ES-I3 (cell line): ENCODE data around the gene RASGRF1.
A peak's percentile ranks its signal among the peaks of the same experiment; 100 is the strongest.

ENCODE experiments used
- H3K36me3 ChIP-seq: 2 replicates; pipeline ENCODE4 v1.6.1; 2013; ENCODE audit warnings: mild to moderate bottlenecking, low read length, control low read depth, moderate library complexity; ENCODE audit not compliant: insufficient read depth
- H3K4me1 ChIP-seq: 2 replicates; pipeline ENCODE4 v1.6.1; 2013; ENCODE audit warnings: mild to moderate bottlenecking, control low read depth, low read length; ENCODE audit not compliant: insufficient read depth
- H3K9ac ChIP-seq: 2 replicates; pipeline ENCODE4 v1.6.1; 2013; ENCODE audit warnings: low read depth, mild to moderate bottlenecking, low read length, moderate library complexity
- H3K9me3 ChIP-seq: 2 replicates; pipeline ENCODE4 v1.6.1; 2013; ENCODE audit warnings: mild to moderate bottlenecking, low read length, moderate library complexity; ENCODE audit not compliant: control insufficient read depth, insufficient read depth

The RASGRF1 gene

GRCh38 chr15:78955355-78955754, 135.2 kb downstream of the RASGRF1 start:
- Histone ChIP-seq H3K4me1 (peaks cover 18% of the 10 kb centered on the region), H3K36me3 (no peaks in the 10 kb centered on the region), H3K9me3 (no peaks in the 10 kb centered on the region), H3K9ac (no peak overlapping the region)

DNA sequence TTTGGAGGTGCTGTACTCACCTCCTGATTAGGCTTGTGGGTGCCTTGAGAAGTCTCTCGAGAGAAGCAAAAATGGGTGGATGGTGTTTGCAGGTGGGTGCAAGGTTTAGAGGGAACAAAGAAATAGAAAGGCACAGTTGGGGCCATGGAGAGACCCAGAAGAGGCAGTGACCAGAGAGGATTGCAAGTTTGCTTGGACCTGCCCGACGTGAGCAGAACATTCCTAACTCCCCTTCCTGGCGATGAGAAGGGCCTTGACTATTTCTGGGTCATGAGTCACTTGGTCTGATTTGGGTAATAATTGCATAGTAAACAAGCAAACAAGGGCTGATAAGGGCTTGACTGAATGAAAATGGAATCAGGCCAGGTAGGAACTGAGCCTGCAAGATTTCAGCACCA, 138.7 kb downstream of the RASGRF1 start:
- H3K9ac ChIP-seq = no peak overlapping the region
- H3K36me3 ChIP-seq = no peaks in the 10 kb centered on the region
- H3K4me1 ChIP-seq = peaks cover 18% of the 10 kb centered on the region
- no peaks in the 10 kb centered on the region for H3K9me3 ChIP-seq

DNA sequence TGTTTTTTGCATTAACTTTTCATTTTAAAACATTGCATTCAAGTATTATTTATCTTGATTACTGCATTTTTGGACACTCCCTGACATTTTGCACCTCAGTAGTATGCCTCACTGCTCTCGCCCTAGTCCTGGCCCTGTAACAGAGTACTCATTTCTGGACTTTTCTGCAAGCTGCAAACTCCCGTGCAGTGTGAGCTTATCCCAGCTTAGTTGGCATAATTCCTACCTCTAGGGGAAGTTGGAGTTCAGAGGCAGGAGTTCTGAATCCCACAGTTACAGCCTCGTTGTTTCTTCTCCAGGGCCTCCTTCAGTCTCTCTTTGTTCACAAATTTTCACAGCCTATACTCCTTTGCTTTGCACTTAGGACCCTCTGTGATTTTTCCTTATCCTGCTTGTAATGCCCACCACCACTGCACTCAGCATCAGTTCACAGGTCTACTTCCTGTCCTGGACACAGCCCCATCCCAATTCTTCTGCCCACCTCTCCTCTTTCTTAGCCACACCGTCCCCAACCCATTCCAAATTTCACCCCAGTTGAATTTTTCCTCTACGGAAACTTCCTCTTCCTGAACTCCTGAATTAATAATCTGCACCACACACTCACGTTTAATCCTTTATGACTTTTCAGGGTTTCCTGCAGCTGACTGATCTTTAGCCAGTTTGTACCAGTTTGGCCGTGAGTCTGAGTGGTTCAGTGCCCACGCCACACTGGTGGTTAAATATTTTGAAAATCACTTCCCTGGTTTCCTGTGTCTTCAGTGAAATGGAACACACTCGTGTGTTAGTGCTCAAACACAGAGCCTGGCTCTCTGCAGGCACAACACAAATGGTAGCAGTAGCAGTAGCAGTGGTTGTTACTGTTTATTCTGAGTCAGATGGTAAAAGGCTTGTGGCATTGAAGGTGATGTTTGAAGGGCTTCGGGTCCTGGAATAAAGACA, 139.4 kb downstream of the RASGRF1 start:
- Histone ChIP-seq H3K9me3 (no peaks in the 10 kb centered on the region), H3K9ac (no peak overlapping the region), H3K36me3 (no peaks in the 10 kb centered on the region), H3K4me1 (peaks cover 18% of the 10 kb centered on the region)

GRCh38 chr15:78950343-78950742, 140.2 kb downstream of the RASGRF1 start:
- Histone ChIP-seq H3K9ac (no peak overlapping the region), H3K4me1 (peaks cover 18% of the 10 kb centered on the region)

GRCh38 chr15:78949461-78949860, 141.1 kb downstream of the RASGRF1 start:
- Histone ChIP-seq H3K36me3 (no peaks in the 10 kb centered on the region), H3K4me1 (peaks cover 18% of the 10 kb centered on the region), H3K9me3 (no peaks in the 10 kb centered on the region), H3K9ac (no peak overlapping the region)

More at GRCh38 chr15:78950343-78950742, 140.2 kb downstream of the RASGRF1 start:
- Histone ChIP-seq H3K36me3 (no peaks in the 10 kb centered on the region), H3K9me3 (no peaks in the 10 kb centered on the region)

DNA sequence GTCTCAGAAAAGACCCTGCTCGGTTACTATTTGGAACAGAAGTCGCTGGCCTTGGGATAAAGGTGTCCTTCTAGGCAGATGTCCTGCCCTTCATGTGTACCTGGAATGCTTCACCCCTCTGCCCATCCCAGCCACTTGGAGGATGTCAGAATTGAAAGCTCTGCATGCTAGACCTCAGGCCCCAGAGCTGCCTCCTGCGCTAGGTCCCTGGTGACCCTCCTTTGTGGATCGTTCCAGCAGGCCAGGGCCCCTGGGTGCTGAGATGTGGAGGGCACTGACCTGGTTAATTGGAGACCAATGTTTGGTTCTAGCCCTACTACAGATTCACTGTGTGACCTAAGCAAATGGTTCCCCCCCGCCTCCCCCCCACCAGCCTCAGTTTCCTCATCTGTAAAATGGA, 143.1 kb downstream of the RASGRF1 start:
- no peaks in the 10 kb centered on the region for H3K9me3 ChIP-seq
- peaks cover 18% of the 10 kb centered on the region for H3K4me1 ChIP-seq
- H3K9ac ChIP-seq = no peak overlapping the region
- no peaks in the 10 kb centered on the region for H3K36me3 ChIP-seq

GRCh38 chr15:78946493-78946892, 144.1 kb downstream of the RASGRF1 start:
- H3K4me1 ChIP-seq = peaks cover 8% of the 10 kb centered on the region
- H3K36me3 ChIP-seq = no peaks in the 10 kb centered on the region
- no peaks in the 10 kb centered on the region for H3K9me3 ChIP-seq
- H3K9ac ChIP-seq = no peak overlapping the region

- H3K4me1 ChIP-seq = no peaks in the 10 kb centered on the region
- no peaks in the 10 kb centered on the region for H3K36me3 ChIP-seq
- peak within 1 kb of the TSS; percentile 71; the same call in 1 of the 2 replicates for H3K9ac ChIP-seq
- H3K9me3 ChIP-seq = no peaks in the 10 kb centered on the region
Observed at GRCh38 chr15:78944669-78945407, 145.7 kb downstream of the RASGRF1 start, which contains the start of gene CTSH. Gene CTSH, minus strand, starts transcription at chr15:78945046. Its CDS starts 65 bp downstream, at chr15:78944981.

GRCh38 chr15:78944202-78944625, 146.4 kb downstream of the RASGRF1 start:
- Histone ChIP-seq H3K36me3 (no peaks in the 10 kb centered on the region), H3K4me1 (no peaks in the 10 kb centered on the region), H3K9me3 (no peaks in the 10 kb centered on the region), H3K9ac (peak overlapping the region; percentile 71; the same call in 1 of the 2 replicates)

DNA sequence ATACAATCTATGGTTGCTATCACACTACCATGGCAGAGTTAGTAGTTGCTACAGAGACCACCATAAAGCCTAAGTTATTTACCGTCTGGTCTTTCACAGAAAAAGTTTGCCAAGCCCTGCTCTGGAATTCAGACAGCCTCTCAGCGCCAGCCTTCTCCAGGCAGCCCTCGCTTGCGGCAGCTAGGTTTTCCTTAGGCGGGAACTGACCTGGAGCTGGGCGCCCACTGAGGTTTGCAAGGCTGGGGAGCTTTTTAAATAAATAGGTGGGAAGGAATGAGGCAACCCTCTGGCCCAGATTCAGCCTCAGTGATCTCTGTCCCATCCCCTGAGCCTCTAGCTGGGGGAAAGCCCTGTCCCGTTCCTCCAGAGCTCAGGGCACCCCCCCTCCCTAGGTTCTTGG, 146.9 kb downstream of the RASGRF1 start:
- Histone ChIP-seq H3K9me3 (no peaks in the 10 kb centered on the region), H3K4me1 (no peaks in the 10 kb centered on the region), H3K36me3 (no peaks in the 10 kb centered on the region), H3K9ac (no peak overlapping the region)

- H3K9ac ChIP-seq = no peak overlapping the region
- H3K4me1 ChIP-seq = no peaks in the 10 kb centered on the region
- no peaks in the 10 kb centered on the region for H3K36me3 ChIP-seq
Observed at GRCh38 chr15:78942741-78943140, 147.8 kb downstream of the RASGRF1 start.

GRCh38 chr15:78938658-78939488, 151.7 kb downstream of the RASGRF1 start:
- no peaks in the 10 kb centered on the region for H3K36me3 ChIP-seq
- no peaks in the 10 kb centered on the region for H3K9me3 ChIP-seq
- H3K4me1 ChIP-seq = no peaks in the 10 kb centered on the region
- H3K9ac ChIP-seq = no peak overlapping the region

More at GRCh38 chr15:78942741-78943140, 147.8 kb downstream of the RASGRF1 start:
- no peaks in the 10 kb centered on the region for H3K9me3 ChIP-seq

DNA sequence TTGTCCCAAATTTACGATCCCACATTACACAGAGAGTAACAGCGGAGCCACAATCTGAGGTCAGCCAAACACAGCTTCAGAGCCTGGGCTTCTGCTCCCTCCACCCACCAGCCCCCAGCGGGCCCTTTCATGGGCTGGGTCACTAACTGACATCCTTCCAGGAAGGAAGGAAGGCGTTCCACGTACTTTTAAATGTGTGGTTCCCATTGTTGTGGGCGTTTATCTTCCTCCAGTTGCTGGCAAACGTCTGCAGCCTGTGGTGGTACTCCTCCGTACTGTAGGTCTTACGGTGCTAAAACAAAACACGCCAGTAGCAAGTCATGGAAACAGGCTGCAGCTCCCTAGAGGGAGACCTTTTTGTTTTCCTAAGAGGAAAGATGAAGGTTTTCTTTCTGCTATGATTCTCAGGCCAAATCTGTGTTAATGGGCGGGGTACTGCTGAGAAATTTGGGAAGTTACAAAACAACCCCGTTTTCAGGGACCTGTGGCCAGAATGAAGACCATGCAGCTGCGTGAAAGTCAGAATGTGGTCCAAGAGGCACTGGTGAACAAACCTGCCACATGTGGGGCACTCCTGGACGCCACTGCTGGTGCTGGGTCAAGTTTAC, 153.3 kb downstream of the RASGRF1 start:
- Histone ChIP-seq H3K4me1 (no peaks in the 10 kb centered on the region), H3K9me3 (no peaks in the 10 kb centered on the region), H3K9ac (no peak overlapping the region), H3K36me3 (no peaks in the 10 kb centered on the region)

- Histone ChIP-seq H3K4me1 (no peaks in the 10 kb centered on the region), H3K36me3 (no peaks in the 10 kb centered on the region), H3K9me3 (no peaks in the 10 kb centered on the region), H3K9ac (no peak overlapping the region)
Observed at GRCh38 chr15:78934655-78935023, 155.9 kb downstream of the RASGRF1 start.
